HG03575 (cell line): Measurements from ENCODE around the gene NMT2.

ENCODE experiments used
- ATAC-seq: cut with Tn5 transposase; IDR thresholded peaks from one replicate; pipeline ENCODE4 v1.9.1; 2021; ENCODE audit not compliant: unreplicated experiment, insufficient number of reproducible peaks, low FRiP score; ENCODE audit errors: extremely low read depth

Gene NMT2

GRCh38 chr10:15058689-15059088, 109.8 kb downstream of the NMT2 start:
- ATAC-seq = no peak
